K562 (cell line): ENCODE results near the gene POU2AF1. TPM values are rescaled to one million over a fixed set of nuclear protein-coding genes. Genes with fewer than 3 reads are reported as not detected.

Experiments
- ATAC-seq: fragments of 200-7000 bp; cut with Tn5 transposase; 3 replicates; pipeline ENCODE4 v1.9.1; 2020; ENCODE audit warnings: moderate library complexity
- BruUV-seq: library from RNA; stranded (reverse); fragments of 400-500 nt; replicated peaks from 2 replicates; lab custom pipeline; 2021; lab: Mats Ljungman, UMichigan
- CTCF ChIA-PET: fragments of 300-600 bp; formaldehyde crosslinking; extraction: SDS; loops from one replicate; lab custom pipeline; 2021; ENCODE audit warnings: low intra/inter-chr PET ratio; lab: Yijun Ruan, JAX
- POLR2A ChIA-PET: fragments of 300-600, 350-650 bp; sonication (Branson Sonifier 250); formaldehyde crosslinking; extraction: SDS; loops from one replicate; lab custom pipeline; 2021; ENCODE audit warnings: antibody characterized with exemption, inconsistent platforms; lab: Yijun Ruan, JAX
- DNase-seq, 4 experiments: peaks; one replicate each; pipeline versions ENCODE4 v3.0.0 to v3.0.0-alpha.2; 2011 to 2018; ENCODE audit warnings: low spot score in 3 of 4, mixed read lengths in 3 of 4; ENCODE audit errors: extremely low read depth in 1 of 4
- FAIRE-seq: peaks from 2 replicates; lab custom pipeline; 2011; peaks lifted over from hg19 to GRCh38; lab: Jason Lieb, UNC
- H2AFZ ChIP-seq: 2 replicates; pipeline ENCODE4 v1.6.0; 2011; ENCODE audit warnings: low read depth, low read length, control low read depth, inconsistent platforms
- H3K27ac ChIP-seq: fragments of 200-600 bp; 3 replicates; pipeline ENCODE4 v1.8.0; 2011; ENCODE audit warnings: low read depth, mild to moderate bottlenecking, control low read depth, inconsistent platforms, low read length, moderate library complexity, mixed read lengths; ENCODE audit errors: extremely low read depth
- H3K27me3 ChIP-seq, 2 experiments: fragments of 300-600 bp in 1 of 2; 2 replicates in 1 of 2; 3 replicates in 1 of 2; pipeline versions ENCODE4 v1.6.0 to v1.8.0; 2011; ENCODE audit warnings: inconsistent platforms in 2 of 2, low read length in 2 of 2, mild to moderate bottlenecking in 1 of 2, mixed read lengths in 1 of 2, moderate library complexity in 1 of 2; ENCODE audit not compliant: control insufficient read depth in 2 of 2, insufficient read depth in 2 of 2
- H3K36me3 ChIP-seq: fragments of 300-600 bp; 3 replicates; pipeline ENCODE4 v1.8.0; 2011; ENCODE audit warnings: mild to moderate bottlenecking, low read length, inconsistent platforms; ENCODE audit not compliant: control insufficient read depth, insufficient read depth
- H3K4me1 ChIP-seq, 2 experiments: fragments of 200-600 bp in 1 of 2; replicated peaks in 1 of 2; 2 replicates in 1 of 2; 3 replicates in 1 of 2; pipeline versions ENCODE4 v1.5.1 to v1.8.0; 2011; ENCODE audit warnings: inconsistent platforms in 2 of 2, low read length in 2 of 2, mild to moderate bottlenecking in 1 of 2, mixed read lengths in 1 of 2, moderate library complexity in 1 of 2; ENCODE audit not compliant: control insufficient read depth in 2 of 2, insufficient read depth in 2 of 2
- H3K4me2 ChIP-seq: 2 replicates; pipeline ENCODE4 v1.6.1; 2011; ENCODE audit warnings: low read length, control low read depth, inconsistent platforms, mixed read lengths; ENCODE audit not compliant: insufficient read depth
- H3K4me3 ChIP-seq: fragments of 200-600 bp; sonication (generic), shearing (Covaris generic); 2 replicates; pipeline ENCODE4 v1.5.1; 2016; ENCODE audit warnings: control low read depth, inconsistent platforms
- H3K79me2 ChIP-seq: fragments of 200-600 bp; 3 replicates; pipeline ENCODE4 v1.8.0; 2011; ENCODE audit warnings: low read length, inconsistent platforms; ENCODE audit not compliant: control insufficient read depth, insufficient read depth
- H3K9ac ChIP-seq, 2 experiments: 2 replicates each; pipeline versions ENCODE4 v1.6.0 to v1.6.1; 2011; ENCODE audit warnings: low read depth in 2 of 2, low read length in 2 of 2, control low read depth in 1 of 2, inconsistent platforms in 1 of 2, mild to moderate bottlenecking in 1 of 2, mixed read lengths in 1 of 2; ENCODE audit not compliant: insufficient read depth in 1 of 2
- H3K9me1 ChIP-seq: one replicate; pipeline ENCODE4 v1.6.0; 2011; ENCODE audit warnings: inconsistent platforms, mild to moderate bottlenecking, low read length, moderate library complexity; ENCODE audit not compliant: control insufficient read depth, insufficient read depth
- H3K9me3 ChIP-seq: replicated peaks from 2 replicates; pipeline ENCODE4 v1.5.1; 2011; ENCODE audit warnings: low read depth, low read length, inconsistent platforms; ENCODE audit not compliant: control insufficient read depth, insufficient read depth
- H4K20me1 ChIP-seq: replicated peaks from 2 replicates; pipeline ENCODE4 v1.6.1; 2011; ENCODE audit warnings: low read length, inconsistent platforms, mixed read lengths; ENCODE audit not compliant: control insufficient read depth, insufficient read depth
- BMI1 ChIP-seq: fragments of 150-350 bp; IDR thresholded peaks from 2 replicates; pipeline ENCODE4 v1.6.1; 2014; ENCODE audit warnings: low read length
- GATAD2B ChIP-seq: fragments of 450-650 bp; IDR thresholded peaks from 2 replicates; pipeline ENCODE4 v1.6.1; 2017; ENCODE audit warnings: mild to moderate bottlenecking, borderline replicate concordance
- MTA1 ChIP-seq: fragments of 450-650 bp; IDR thresholded peaks from 2 replicates; pipeline ENCODE4 v1.6.1; 2017; ENCODE audit warnings: borderline replicate concordance
- WGBS: fragments of 100-300 bp; shearing (Covaris generic); methylation state at CpG from one replicate; pipeline ENCODE4 v1.1.6; 2016; ENCODE audit warnings: low coverage, mixed read lengths; ENCODE audit not compliant: insufficient coverage; ENCODE audit errors: missing lambda C conversion rate; 5-methylcytosine and 5-hydroxymethylcytosine counted together
- in situ Hi-C: fragments of 300-500 bp; cut with MboI; formaldehyde crosslinking; loops from 4 replicates; pipeline ENCODE4 v1.15.0; 2018; ENCODE audit warnings: inconsistent platforms, mixed read lengths
- intact Hi-C: fragments of 100-400 bp; cut with micrococcal nuclease; formaldehyde crosslinking; loops from 2 replicates; pipeline ENCODE4 v1.14.2; 2022
- polyA plus RNA-seq, 8 experiments: library from polyadenylated mRNA; depleted of rRNA in 4 of 8; stranded (reverse) in 5 of 8; unstranded in 3 of 8; fragments of >200 nt; fragmentation: Nextera tagmentation in 2 of 8; fragmentation: Illumina TruSeq in 1 of 8; extraction: Ambion mirVana in 2 of 8; extraction: Trizol in 1 of 8; gene quantifications; 2 replicates each; pipeline versions ENCODE4 v1.2.1 to v1.2.3, GENCODE V29; 2011 to 2014; ENCODE audit warnings: inconsistent platforms in 1 of 8, missing spikeins in 1 of 8
- total RNA-seq, 7 experiments: library from RNA; depleted of rRNA in 6 of 7; stranded (reverse); fragments of >200 nt in 6 of 7; fragmentation: Illumina TruSeq in 2 of 7; extraction: Trizol in 2 of 7; gene quantifications; 2 replicates each; pipeline versions ENCODE4 v1.2.1 to v1.2.3, GENCODE V29; 2011 to 2021; ENCODE audit warnings: low replicate concordance in 1 of 7
- TF ChIP-seq, protein P1 (sequence below): sonication (generic); formaldehyde crosslinking; IDR thresholded peaks from 2 replicates; pipeline ENCODE4 v1.8.1; 2023; ENCODE audit warnings: mild to moderate bottlenecking, missing genetic modification reagents
- TF ChIP-seq, protein P2 (sequence below), 3 experiments: fragments of 200-800 bp in 1 of 3; fragments of 250-450 bp in 1 of 3; fragments of 450-650 bp in 1 of 3; sonication (Bioruptor Pico) in 1 of 3; sonication (Bioruptor generic) in 1 of 3; formaldehyde crosslinking in 1 of 3; IDR thresholded peaks; 2 replicates each; pipeline versions ENCODE4 v1.6.1 to v1.8.0; 2016 to 2022; ENCODE audit warnings: mild to moderate bottlenecking in 2 of 3, missing genetic modification characterization in 2 of 3, missing compliant biosample characterization in 1 of 3, moderate library complexity in 1 of 3
- TF ChIP-seq, protein P3 (sequence below): fragments of 450-650 bp; formaldehyde crosslinking; IDR thresholded peaks from 2 replicates; pipeline ENCODE4 v1.4.0; 2020; ENCODE audit warnings: mild to moderate bottlenecking, moderate library complexity
- TF ChIP-seq, protein P4 (sequence below): IDR thresholded peaks from 3 replicates; pipeline ENCODE4 v1.6.1; 2011; ENCODE audit warnings: borderline replicate concordance, mild to moderate bottlenecking, moderate library complexity; ENCODE audit not compliant: insufficient read length; ENCODE audit errors: extremely low read depth

POU2AF1 gene
- total and polyA plus RNA-seq, 9 of the 15 experiments (the other 6 are each of a cell fraction or from before 2014, with no cell fraction given): 0.09 TPM; not detected in 8

DNA sequence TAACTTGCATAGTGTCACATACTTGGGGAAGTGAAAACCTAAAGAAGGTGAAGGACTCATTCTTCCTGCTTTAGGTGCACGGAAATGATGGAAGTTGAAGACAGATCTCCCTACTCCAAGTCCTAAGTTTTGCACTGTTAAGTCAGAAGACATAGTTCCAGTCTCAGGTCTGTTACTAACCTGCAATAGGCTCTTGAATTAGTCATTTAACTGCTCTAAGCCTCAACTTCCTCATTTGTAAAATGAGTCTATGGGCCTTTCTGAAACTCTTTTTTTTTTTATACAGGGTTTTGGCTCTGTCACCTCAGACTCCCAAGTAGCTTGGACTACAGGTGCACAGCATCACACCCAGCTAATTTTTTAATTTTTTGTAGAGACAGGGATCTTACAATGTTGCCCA, 30.8 kb upstream of the POU2AF1 start (continued):
- TF ChIP-seq MTA1: no peak
- no peak for TF ChIP-seq BMI1

DNA sequence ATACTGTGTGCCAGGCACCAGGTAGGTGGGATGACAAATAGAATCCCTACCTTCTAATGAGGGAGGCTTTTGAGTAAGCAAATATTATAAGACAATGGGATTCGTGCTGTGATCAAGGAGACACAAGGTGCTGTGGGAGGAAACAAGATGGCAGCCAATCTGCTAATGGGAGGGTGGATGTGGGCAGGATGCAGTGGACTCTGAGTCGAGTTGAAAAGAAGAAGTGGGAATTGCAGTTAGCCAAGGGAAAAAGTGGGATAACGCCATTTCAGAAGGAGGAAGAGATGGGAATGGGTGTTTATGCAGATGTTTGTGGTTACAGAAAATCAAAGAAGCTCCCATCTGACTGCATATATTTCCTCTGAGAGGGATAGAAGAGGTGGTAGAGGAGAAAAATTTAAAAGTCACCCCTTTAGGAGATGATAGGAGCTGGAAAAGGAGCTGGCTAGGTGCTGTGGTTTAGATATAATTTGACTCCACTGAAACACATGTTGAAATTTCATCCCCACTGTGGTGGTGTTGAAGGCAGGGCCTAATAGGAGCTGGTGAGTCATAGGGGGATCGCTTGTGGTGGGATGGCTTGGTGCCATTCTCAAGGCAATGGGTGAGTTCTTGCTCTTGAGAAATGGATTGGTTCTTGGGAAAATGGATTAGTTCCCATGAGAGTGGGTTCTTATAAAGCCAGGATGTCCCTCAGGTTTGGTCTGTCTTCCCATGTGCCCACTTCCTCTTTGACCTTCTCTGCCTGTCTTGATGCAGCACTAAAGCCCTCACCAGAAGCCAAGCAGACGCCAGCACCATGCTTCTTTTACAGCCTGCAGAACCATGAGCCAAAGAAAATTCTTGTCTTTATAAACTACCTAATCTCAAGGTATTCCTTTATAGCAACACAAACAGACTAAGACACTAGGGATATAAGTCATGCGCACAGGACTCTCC, 30.0 kb upstream of the POU2AF1 start:
- CTCF ChIA-PET: no interaction called here
- Histone ChIP-seq H3K9me3 (no peaks in the 10 kb centered on the region), H3K9me1 (no peaks in the 10 kb centered on the region), H2AFZ (no peak overlapping the region), H3K4me3 (no peak overlapping the region), H3K36me3 (no peaks in the 10 kb centered on the region), H3K4me1 (no peaks in the 10 kb centered on the region), H3K4me2 (no peak overlapping the region), H3K9ac (no peak overlapping the region), H3K79me2 (no peaks in the 10 kb centered on the region), H4K20me1 (no peaks in the 10 kb centered on the region), H3K27me3 (no peaks in the 10 kb centered on the region; a peak in 1 of 5 replicates), H3K27ac (no peak overlapping the region)
- FAIRE-seq: no peak
- no TSS peak for BruUV-seq
- POLR2A ChIA-PET: interaction anchor here (1.4 kb wide), 1 partner anchor 9 kb away, joined by 6 read pairs; no protein-coding TSS in a partner anchor
- in situ Hi-C loops: no loop called here
- DNase-seq: no peak
- intact Hi-C loops: no loop called here
- WGBS: under 1% methylated on average over 5 of the region's 6 CpGs
- no peak for ATAC-seq
- TF ChIP-seq, protein P1, sequence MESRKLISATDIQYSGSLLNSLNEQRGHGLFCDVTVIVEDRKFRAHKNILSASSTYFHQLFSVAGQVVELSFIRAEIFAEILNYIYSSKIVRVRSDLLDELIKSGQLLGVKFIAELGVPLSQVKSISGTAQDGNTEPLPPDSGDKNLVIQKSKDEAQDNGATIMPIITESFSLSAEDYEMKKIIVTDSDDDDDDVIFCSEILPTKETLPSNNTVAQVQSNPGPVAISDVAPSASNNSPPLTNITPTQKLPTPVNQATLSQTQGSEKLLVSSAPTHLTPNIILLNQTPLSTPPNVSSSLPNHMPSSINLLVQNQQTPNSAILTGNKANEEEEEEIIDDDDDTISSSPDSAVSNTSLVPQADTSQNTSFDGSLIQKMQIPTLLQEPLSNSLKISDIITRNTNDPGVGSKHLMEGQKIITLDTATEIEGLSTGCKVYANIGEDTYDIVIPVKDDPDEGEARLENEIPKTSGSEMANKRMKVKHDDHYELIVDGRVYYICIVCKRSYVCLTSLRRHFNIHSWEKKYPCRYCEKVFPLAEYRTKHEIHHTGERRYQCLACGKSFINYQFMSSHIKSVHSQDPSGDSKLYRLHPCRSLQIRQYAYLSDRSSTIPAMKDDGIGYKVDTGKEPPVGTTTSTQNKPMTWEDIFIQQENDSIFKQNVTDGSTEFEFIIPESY (CRISPR knock-in tag): no peak
- no peak for TF ChIP-seq GATAD2B
- TF ChIP-seq, protein P2, sequence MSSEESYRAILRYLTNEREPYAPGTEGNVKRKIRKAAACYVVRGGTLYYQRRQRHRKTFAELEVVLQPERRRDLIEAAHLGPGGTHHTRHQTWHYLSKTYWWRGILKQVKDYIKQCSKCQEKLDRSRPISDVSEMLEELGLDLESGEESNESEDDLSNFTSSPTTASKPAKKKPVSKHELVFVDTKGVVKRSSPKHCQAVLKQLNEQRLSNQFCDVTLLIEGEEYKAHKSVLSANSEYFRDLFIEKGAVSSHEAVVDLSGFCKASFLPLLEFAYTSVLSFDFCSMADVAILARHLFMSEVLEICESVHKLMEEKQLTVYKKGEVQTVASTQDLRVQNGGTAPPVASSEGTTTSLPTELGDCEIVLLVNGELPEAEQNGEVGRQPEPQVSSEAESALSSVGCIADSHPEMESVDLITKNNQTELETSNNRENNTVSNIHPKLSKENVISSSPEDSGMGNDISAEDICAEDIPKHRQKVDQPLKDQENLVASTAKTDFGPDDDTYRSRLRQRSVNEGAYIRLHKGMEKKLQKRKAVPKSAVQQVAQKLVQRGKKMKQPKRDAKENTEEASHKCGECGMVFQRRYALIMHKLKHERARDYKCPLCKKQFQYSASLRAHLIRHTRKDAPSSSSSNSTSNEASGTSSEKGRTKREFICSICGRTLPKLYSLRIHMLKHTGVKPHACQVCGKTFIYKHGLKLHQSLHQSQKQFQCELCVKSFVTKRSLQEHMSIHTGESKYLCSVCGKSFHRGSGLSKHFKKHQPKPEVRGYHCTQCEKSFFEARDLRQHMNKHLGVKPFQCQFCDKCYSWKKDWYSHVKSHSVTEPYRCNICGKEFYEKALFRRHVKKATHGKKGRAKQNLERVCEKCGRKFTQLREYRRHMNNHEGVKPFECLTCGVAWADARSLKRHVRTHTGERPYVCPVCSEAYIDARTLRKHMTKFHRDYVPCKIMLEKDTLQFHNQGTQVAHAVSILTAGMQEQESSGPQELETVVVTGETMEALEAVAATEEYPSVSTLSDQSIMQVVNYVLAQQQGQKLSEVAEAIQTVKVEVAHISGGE (CRISPR knock-in tag; IDR thresholded peaks at IDR 0.05): no peak
- TF ChIP-seq, protein P3, sequence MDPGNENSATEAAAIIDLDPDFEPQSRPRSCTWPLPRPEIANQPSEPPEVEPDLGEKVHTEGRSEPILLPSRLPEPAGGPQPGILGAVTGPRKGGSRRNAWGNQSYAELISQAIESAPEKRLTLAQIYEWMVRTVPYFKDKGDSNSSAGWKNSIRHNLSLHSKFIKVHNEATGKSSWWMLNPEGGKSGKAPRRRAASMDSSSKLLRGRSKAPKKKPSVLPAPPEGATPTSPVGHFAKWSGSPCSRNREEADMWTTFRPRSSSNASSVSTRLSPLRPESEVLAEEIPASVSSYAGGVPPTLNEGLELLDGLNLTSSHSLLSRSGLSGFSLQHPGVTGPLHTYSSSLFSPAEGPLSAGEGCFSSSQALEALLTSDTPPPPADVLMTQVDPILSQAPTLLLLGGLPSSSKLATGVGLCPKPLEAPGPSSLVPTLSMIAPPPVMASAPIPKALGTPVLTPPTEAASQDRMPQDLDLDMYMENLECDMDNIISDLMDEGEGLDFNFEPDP (CRISPR knock-in tag): no peak
- TF ChIP-seq, protein P4, sequence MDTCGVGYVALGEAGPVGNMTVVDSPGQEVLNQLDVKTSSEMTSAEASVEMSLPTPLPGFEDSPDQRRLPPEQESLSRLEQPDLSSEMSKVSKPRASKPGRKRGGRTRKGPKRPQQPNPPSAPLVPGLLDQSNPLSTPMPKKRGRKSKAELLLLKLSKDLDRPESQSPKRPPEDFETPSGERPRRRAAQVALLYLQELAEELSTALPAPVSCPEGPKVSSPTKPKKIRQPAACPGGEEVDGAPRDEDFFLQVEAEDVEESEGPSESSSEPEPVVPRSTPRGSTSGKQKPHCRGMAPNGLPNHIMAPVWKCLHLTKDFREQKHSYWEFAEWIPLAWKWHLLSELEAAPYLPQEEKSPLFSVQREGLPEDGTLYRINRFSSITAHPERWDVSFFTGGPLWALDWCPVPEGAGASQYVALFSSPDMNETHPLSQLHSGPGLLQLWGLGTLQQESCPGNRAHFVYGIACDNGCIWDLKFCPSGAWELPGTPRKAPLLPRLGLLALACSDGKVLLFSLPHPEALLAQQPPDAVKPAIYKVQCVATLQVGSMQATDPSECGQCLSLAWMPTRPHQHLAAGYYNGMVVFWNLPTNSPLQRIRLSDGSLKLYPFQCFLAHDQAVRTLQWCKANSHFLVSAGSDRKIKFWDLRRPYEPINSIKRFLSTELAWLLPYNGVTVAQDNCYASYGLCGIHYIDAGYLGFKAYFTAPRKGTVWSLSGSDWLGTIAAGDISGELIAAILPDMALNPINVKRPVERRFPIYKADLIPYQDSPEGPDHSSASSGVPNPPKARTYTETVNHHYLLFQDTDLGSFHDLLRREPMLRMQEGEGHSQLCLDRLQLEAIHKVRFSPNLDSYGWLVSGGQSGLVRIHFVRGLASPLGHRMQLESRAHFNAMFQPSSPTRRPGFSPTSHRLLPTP: no peak
